HG03175 (cell line): ENCODE results near the gene GTF3C2.
"Not testable (repeated sequence)": the region's sequence is repeated elsewhere in the genome, so short reads cannot be mapped to it uniquely, and the experiment has no call there.

Experiments used
- ATAC-seq: cut with Tn5 transposase; IDR thresholded peaks from one replicate; pipeline ENCODE4 v1.9.1; 2021; ENCODE audit warnings: mild to moderate bottlenecking, moderate library complexity; ENCODE audit not compliant: unreplicated experiment

Gene GTF3C2

DNA sequence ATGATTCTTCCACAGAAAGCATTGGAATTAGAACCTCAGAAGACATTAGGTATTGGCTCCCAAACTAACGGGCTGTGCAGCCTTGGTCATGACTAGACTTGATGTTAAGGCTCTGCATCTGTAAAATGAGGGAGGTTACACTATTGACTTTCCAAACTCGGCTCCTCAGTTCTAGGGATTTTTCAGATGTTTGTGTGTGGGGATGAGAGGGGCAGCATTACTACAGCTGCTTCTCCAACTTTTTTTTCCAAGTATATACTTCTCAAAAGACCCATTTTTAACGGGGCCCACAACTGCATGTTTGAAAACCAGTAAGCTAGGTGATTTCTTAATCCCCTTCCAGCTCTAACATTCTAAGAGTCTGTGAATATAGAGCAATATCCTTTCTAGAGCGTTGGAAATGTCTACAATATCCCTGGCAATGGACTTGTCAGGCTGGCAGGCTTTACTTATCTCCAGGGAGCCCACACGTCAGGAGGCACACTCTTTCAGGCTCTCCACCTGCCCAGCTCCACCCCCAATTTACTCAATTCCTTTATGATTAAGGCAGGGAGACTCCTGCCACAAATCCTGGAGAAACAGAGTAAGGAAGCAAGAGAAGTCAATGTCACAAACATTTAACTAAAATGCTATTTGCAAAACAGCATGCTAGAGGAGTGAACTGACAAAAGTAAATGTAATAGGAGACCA, 32.8 kb downstream of the GTF3C2 start:
- no peak for ATAC-seq

- peak; percentile 85 for ATAC-seq
These were observed 33.6 kb downstream of the GTF3C2 start, which contains the start of gene MPV17 for GRCh38 chr2:27322766-27323595. Gene MPV17 (minus strand): TSS chr2:27323097. CDS start chr2:27322517, 580 bp downstream.

GRCh38 chr2:27322301-27322765, 34.2 kb downstream of the GTF3C2 start:
- peak; percentile 42 for ATAC-seq

GRCh38 chr2:27320958-27321543, 35.5 kb downstream of the GTF3C2 start:
- ATAC-seq = no peak

DNA sequence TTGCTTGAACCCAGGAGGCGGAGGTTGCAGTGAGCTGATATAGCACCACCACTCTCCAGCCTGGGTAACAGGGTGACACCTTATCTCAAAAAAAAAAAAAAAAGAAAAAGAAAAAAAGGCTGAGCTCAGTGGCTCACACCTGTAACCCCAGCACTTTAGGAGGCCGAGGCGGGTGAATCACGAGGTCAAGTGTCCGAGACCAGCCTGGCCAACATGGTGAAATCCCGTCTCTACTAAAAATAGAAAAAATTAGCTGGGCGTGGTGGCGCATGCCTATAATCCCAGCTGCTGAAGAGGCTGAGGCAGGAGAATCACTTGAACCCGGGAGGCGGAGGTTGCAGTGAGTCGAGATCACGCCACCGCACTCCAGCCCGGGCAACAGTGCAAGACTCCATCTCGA, 36.7 kb downstream of the GTF3C2 start:
- ATAC-seq = not testable (repeated sequence)

GRCh38 chr2:27316655-27317412, 39.7 kb downstream of the GTF3C2 start:
- no peak for ATAC-seq

DNA sequence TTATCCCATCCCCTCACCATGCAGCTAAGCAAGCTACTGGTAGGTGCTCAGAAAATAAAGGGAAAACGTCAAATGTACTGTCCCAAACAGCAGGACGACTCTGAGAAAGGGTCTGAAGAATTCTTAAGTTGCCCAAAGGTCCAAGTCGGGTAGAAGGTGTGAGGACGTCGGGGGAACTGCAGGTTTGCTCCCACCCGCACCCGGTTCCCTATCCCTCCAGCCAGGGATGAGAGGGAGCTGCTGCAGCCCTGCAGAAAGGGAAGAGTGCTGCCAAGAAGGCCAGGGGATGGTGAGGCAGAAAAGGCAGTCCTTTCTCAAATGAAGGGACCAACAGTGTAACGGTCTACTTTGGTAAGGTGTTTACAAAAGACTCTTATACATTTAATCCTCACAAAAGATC, 41.4 kb downstream of the GTF3C2 start:
- no peak for ATAC-seq

- no peak for ATAC-seq
These were observed 41.9 kb downstream of the GTF3C2 start for GRCh38 chr2:27314709-27315108.

- no peak for ATAC-seq
These were observed 42.5 kb downstream of the GTF3C2 start for GRCh38 chr2:27313882-27314645.

- ATAC-seq = no peak
These were observed 44.4 kb downstream of the GTF3C2 start for GRCh38 chr2:27312152-27312551.

- ATAC-seq = no peak
These were observed 46.9 kb downstream of the GTF3C2 start for GRCh38 chr2:27309651-27310050.

DNA sequence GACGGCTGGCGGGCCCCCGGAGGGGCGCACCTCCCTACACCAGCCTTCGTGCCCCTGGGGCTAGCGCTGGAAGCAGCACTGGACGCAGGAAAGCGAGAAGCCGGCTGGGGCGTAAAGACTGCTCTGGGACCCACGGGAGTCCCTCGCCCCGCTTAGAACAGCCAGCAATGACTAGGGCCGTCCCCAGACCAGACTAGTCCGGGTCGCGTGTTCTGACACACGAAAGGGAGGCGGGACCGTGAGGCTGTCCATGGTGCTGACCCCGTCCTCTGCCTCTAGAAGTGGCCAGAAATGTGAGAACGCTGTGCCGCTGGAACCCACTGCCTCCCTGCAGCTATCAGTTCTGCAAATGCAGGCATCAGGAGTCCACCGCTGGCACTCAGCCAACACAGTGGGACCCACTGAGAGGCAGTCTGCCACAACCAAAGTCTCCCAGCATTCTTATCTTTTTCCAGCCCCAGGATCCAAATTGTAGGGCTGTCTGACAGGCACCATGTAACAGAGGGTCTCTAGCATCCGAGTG, 48.1 kb downstream of the GTF3C2 start, which contains the start of gene UCN:
UCN (minus strand) TSS at position 87 of the 523 bp plus-strand sequence. CDS start 550 bp downstream, outside the sequence.
- no peak for ATAC-seq

GRCh38 chr2:27307545-27308358, 48.8 kb downstream of the GTF3C2 start:
- ATAC-seq = no peak

DNA sequence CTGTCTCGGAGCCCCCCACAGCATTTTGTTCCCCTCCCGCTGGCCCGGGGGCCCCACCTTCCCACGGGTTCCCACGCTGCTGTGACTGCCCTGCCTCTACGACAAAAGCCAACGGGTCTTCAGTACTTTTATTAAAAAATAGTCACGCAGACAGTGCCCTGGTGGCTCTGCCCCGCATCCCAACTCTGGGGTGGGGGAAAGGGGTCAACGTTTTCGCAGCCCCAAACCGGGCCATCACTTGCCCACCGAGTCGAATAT, 49.3 kb downstream of the GTF3C2 start:
- ATAC-seq = no peak

GRCh38 chr2:27306573-27307286, 49.8 kb downstream of the GTF3C2 start:
- ATAC-seq = no peak

DNA sequence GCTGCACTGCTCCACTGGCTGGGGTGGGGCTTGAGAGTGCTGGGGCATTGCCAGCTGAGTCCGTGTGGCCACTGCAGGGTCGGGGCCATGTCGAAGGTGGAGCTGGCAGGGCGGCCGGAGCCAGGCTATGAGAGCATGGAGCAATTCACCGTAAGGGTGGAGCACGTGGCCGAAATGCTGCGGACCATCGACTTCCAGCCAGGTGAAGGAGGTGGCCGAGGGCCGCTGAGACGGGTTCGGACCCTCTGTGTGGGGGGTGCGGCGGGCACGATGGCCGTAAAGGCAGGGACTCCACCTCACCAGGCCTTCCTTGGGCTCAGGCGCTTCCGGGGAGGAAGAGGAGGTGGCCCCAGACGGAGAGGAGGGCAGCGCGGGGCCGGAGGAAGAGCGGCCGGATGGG, 50.4 kb downstream of the GTF3C2 start:
- ATAC-seq = no peak

DNA sequence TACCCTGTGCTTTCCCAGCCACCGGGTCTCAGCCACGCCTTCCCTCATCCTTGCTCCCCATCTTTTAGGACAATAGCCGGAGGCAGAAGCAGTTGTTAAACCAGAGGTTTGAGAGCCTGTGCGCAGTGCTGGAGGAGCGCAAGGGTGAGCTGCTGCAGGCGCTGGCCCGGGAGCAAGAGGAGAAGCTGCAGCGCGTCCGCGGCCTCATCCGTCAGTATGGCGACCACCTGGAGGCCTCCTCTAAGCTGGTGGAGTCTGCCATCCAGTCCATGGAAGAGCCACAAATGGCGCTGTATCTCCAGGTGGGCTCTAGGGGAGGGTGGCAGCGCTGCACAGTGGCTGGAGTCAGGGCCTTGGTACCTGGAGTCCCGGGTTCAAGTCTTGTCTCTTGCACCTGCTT, 51.0 kb downstream of the GTF3C2 start:
- ATAC-seq = no peak

DNA sequence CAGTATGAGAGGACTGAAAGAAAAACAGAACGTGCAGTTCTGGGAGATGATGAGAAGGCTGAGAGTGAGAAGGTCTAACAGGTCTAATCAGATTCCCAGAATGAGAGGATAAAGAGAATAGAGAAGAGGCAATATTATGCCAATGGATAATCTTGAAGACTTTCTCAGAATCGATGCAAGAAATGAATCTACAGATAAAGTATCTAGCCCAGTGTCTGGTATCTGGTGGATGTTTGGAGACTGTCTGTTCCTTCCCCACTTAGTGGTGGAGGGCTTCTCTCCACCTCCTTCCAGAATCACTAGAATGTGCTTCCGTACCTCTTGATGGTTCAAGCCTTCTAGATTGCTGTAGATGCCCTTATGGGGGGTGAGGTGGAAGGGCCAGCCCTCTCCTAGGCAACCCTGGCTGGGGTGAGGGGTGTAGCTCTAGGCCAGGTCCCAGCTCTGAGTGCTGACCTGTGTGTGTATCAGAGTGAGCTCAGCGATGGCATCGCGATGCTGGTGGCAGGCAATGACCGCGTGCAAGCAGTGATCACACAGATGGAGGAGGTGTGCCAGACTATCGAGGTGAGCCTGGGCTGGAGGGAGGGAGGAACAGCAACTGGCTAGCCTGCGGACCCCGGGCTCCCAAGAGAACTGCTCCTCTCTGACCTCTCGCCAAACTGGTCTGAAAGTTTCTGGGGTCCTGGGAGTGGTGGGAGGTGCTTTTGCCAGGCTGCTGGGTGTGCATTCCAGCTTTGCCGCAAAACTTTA, 51.9 kb downstream of the GTF3C2 start:
- ATAC-seq = no peak
